Panc1 (cell line): Measurements from ENCODE around the gene APLP2. TPM values are rescaled to one million over a fixed set of nuclear protein-coding genes. Genes with fewer than 3 reads are reported as not detected.

Experiments used
- ATAC-seq: fragments of 200-7000 bp; cut with Tn5 transposase; 2 replicates; pipeline ENCODE4 v1.9.1; 2020; ENCODE audit warnings: mild to moderate bottlenecking, moderate library complexity
- BruUV-seq: library from RNA; stranded (reverse); fragments of 400-500 nt; replicated peaks from 2 replicates; lab custom pipeline; 2021; lab: Mats Ljungman, UMichigan
- CTCF ChIA-PET: fragments of 300-600 bp; sonication (Branson Sonifier 250); formaldehyde crosslinking; loops from one replicate; lab custom pipeline; 2022; ENCODE audit warnings: antibody characterized with exemption; lab: Charles Lee
- POLR2A ChIA-PET: fragments of 300-600 bp; sonication (Branson Sonifier 250); formaldehyde crosslinking; loops from one replicate; lab custom pipeline; 2022; ENCODE audit warnings: antibody characterized with exemption; lab: Charles Lee
- DNase-seq: peaks from one replicate; pipeline ENCODE4 v3.0.0-alpha.2; 2010; ENCODE audit warnings: low read depth, low spot score
- H3K27ac ChIP-seq: 2 replicates; pipeline ENCODE4 v1.5.1; 2011; ENCODE audit warnings: mild to moderate bottlenecking, low read length, inconsistent platforms
- H3K27me3 ChIP-seq: fragments of 200-500 bp; sonication (Bioruptor generic); 2 replicates; pipeline ENCODE4 v1.6.0; 2014; ENCODE audit warnings: low read length, inconsistent platforms; ENCODE audit not compliant: control insufficient read depth, insufficient read depth
- H3K36me3 ChIP-seq: fragments of 200-500 bp; sonication (Bioruptor generic); 2 replicates; pipeline ENCODE4 v1.5.1; 2014; ENCODE audit warnings: inconsistent platforms, mild to moderate bottlenecking, low read length, moderate library complexity; ENCODE audit not compliant: control insufficient read depth, insufficient read depth
- H3K4me1 ChIP-seq: 2 replicates; pipeline ENCODE4 v1.5.1; 2011; ENCODE audit warnings: inconsistent platforms, mild to moderate bottlenecking, low read length, moderate library complexity; ENCODE audit not compliant: control insufficient read depth, insufficient read depth
- H3K4me3 ChIP-seq, 2 experiments: 2 replicates each; pipeline ENCODE4 v1.5.1; 2011 to 2012; ENCODE audit warnings: low read depth in 2 of 2, low read length in 2 of 2, mild to moderate bottlenecking in 2 of 2, inconsistent platforms in 1 of 2, moderate library complexity in 1 of 2
- H3K9me3 ChIP-seq: fragments of 200-500 bp; sonication (Bioruptor generic); 2 replicates; pipeline ENCODE4 v1.5.1; 2014; ENCODE audit warnings: low read depth, mild to moderate bottlenecking, inconsistent platforms, low read length, moderate library complexity; ENCODE audit not compliant: control insufficient read depth, insufficient read depth
- POLR2AphosphoS5 ChIP-seq: IDR thresholded peaks from 2 replicates; pipeline ENCODE4 v1.6.1; 2012; ENCODE audit warnings: mild to moderate bottlenecking, low read depth, low read length, moderate library complexity
- SIN3A ChIP-seq: IDR thresholded peaks from 2 replicates; pipeline ENCODE4 v1.6.1; 2012; ENCODE audit warnings: low read depth, mild to moderate bottlenecking, low read length, moderate library complexity, borderline replicate concordance; ENCODE audit not compliant: insufficient read depth
- TCF7L2 ChIP-seq: IDR thresholded peaks from 2 replicates; pipeline ENCODE4 v1.6.1; 2011; ENCODE audit warnings: mild to moderate bottlenecking, low read depth, low read length, inconsistent platforms
- in situ Hi-C: cut with HindIII; loops from 2 replicates; pipeline ENCODE4 v1.10.0; 2016; ENCODE audit warnings: low sequenced_read_pairs, low pct_unique_long_range_greater_than_20kb
- intact Hi-C: fragments of 100-400 bp; cut with micrococcal nuclease; formaldehyde crosslinking; loops from one replicate; pipeline ENCODE4 v1.10.0; 2022; ENCODE audit not compliant: unreplicated experiment
- total RNA-seq: library from RNA; stranded (reverse); gene quantifications from one replicate; pipeline ENCODE4 v1.2.1, GENCODE V29; 2021; ENCODE audit not compliant: unreplicated experiment
- TF ChIP-seq, protein P1 (sequence below), 2 experiments: IDR thresholded peaks; 2 replicates each; pipeline ENCODE4 v1.6.1; 2011 to 2012; ENCODE audit warnings: low read depth in 2 of 2, control low read depth in 1 of 2, low read length in 1 of 2, mild to moderate bottlenecking in 1 of 2, moderate library complexity in 1 of 2; ENCODE audit not compliant: insufficient read depth in 1 of 2
- TF ChIP-seq, protein P2 (sequence below): fragments of 450-650 bp; IDR thresholded peaks from 2 replicates; pipeline ENCODE4 v1.5.1; 2017; ENCODE audit warnings: mild to moderate bottlenecking

Gene APLP2
- total RNA-seq, 1 experiment from 2014 or later, result 589 TPM

DNA sequence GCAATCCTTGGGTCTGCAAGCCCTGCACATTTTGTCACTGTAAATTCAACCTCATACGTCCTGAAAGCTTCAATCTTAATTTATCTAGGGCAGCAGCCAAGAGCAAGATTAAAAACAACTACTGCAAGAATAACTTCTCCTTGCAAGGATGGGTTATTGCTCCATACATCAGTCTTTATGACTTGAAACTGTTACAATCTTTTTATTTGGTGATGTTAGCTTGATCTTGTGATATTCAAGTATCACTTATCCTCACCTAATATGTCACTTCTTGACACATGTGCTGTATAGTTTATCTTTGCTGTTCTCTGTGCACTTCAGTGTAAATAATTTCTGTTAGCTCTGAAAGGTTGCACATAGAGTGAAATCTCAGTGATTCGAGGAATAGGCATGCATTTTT is 14.7 kb upstream of the APLP2 start:
- H3K27ac ChIP-seq, result no peak overlapping the region
- no peaks in the 10 kb centered on the region for H3K36me3 ChIP-seq
- no peak overlapping the region for H3K4me3 ChIP-seq
- no peaks in the 10 kb centered on the region for H3K9me3 ChIP-seq
- no peak for TF ChIP-seq TCF7L2
- TF ChIP-seq, protein P1, sequence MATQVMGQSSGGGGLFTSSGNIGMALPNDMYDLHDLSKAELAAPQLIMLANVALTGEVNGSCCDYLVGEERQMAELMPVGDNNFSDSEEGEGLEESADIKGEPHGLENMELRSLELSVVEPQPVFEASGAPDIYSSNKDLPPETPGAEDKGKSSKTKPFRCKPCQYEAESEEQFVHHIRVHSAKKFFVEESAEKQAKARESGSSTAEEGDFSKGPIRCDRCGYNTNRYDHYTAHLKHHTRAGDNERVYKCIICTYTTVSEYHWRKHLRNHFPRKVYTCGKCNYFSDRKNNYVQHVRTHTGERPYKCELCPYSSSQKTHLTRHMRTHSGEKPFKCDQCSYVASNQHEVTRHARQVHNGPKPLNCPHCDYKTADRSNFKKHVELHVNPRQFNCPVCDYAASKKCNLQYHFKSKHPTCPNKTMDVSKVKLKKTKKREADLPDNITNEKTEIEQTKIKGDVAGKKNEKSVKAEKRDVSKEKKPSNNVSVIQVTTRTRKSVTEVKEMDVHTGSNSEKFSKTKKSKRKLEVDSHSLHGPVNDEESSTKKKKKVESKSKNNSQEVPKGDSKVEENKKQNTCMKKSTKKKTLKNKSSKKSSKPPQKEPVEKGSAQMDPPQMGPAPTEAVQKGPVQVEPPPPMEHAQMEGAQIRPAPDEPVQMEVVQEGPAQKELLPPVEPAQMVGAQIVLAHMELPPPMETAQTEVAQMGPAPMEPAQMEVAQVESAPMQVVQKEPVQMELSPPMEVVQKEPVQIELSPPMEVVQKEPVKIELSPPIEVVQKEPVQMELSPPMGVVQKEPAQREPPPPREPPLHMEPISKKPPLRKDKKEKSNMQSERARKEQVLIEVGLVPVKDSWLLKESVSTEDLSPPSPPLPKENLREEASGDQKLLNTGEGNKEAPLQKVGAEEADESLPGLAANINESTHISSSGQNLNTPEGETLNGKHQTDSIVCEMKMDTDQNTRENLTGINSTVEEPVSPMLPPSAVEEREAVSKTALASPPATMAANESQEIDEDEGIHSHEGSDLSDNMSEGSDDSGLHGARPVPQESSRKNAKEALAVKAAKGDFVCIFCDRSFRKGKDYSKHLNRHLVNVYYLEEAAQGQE (IDR thresholded peaks at IDR 0.05; ENCODE audit: insufficient read depth in 1 of 2, low read depth in 2 of 2, low read length in 1 of 2), result no peak
- TF ChIP-seq POLR2AphosphoS5, result no peak
- TF ChIP-seq, protein P2, sequence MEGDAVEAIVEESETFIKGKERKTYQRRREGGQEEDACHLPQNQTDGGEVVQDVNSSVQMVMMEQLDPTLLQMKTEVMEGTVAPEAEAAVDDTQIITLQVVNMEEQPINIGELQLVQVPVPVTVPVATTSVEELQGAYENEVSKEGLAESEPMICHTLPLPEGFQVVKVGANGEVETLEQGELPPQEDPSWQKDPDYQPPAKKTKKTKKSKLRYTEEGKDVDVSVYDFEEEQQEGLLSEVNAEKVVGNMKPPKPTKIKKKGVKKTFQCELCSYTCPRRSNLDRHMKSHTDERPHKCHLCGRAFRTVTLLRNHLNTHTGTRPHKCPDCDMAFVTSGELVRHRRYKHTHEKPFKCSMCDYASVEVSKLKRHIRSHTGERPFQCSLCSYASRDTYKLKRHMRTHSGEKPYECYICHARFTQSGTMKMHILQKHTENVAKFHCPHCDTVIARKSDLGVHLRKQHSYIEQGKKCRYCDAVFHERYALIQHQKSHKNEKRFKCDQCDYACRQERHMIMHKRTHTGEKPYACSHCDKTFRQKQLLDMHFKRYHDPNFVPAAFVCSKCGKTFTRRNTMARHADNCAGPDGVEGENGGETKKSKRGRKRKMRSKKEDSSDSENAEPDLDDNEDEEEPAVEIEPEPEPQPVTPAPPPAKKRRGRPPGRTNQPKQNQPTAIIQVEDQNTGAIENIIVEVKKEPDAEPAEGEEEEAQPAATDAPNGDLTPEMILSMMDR, result no peak
- TF ChIP-seq SIN3A, result no peak
- CTCF ChIA-PET, result no interaction called here
- intact Hi-C loops, result no loop called here
- DNase-seq (no peak), ATAC-seq (no peak)
- POLR2A ChIA-PET, result interaction anchor here (0.6 kb wide), 1 partner anchor 246 kb away, joined by 3 read pairs; no protein-coding TSS in a partner anchor
- no peaks in the 10 kb centered on the region for H3K4me1 ChIP-seq
- in situ Hi-C loops, result no loop called here
- no TSS peak for BruUV-seq
- no peaks in the 10 kb centered on the region; the same call in 1 of the 2 replicates for H3K27me3 ChIP-seq

DNA sequence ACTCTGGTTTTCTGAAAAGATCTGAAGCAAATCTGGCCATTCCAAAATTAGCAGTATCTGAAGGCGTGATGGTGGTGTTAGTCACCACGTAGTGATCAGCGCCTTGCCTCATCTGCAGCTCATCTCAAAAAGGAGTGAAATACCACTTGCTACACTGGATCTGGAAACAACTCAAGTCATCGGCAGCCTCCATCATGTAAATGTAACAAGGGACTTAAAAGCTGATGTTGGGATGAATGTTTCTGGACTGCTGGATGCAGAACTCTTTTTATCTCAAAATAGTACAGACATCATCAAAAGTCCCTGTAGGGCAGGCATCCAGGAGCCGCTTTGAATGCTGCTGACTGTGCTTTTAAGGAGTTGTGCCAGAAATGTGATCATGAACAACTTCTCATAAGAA is 14.1 kb upstream of the APLP2 start:
- Histone ChIP-seq H3K36me3 (no peaks in the 10 kb centered on the region), H3K27me3 (no peaks in the 10 kb centered on the region; the same call in 1 of the 2 replicates), H3K9me3 (no peaks in the 10 kb centered on the region), H3K27ac (no peak overlapping the region), H3K4me1 (no peaks in the 10 kb centered on the region), H3K4me3 (no peak overlapping the region)
- ChIA-PET POLR2A (no interaction called here), CTCF (interaction anchor here (0.6 kb wide), 1 partner anchor 8 kb away, joined by 5 read pairs; no protein-coding TSS in a partner anchor)
- intact Hi-C loops (no loop called here), in situ Hi-C loops (no loop called here)
- no peak for TF ChIP-seq SIN3A
- TF ChIP-seq, protein P1 (IDR thresholded peaks at IDR 0.05; ENCODE audit: insufficient read depth in 1 of 2, low read depth in 2 of 2, low read length in 1 of 2), result no peak
- TF ChIP-seq POLR2AphosphoS5, result no peak
- no peak for TF ChIP-seq TCF7L2
- TF ChIP-seq, protein P2, result no peak
- ATAC-seq, result no peak
- DNase-seq, result no peak
- no TSS peak for BruUV-seq
